HepG2 (cell line): Measurements from ENCODE around the gene RAB2B. TPM values are rescaled to one million over a fixed set of nuclear protein-coding genes. Genes with fewer than 3 reads are reported as not detected.

Experiments used
- AKAP8 ChIP-seq: sonication (generic); formaldehyde crosslinking; IDR thresholded peaks from 2 replicates; pipeline ENCODE4 v1.5.1; 2020; ENCODE audit warnings: mild to moderate bottlenecking, missing genetic modification reagents
- ARNTL ChIP-seq: sonication (generic); formaldehyde crosslinking; IDR thresholded peaks from 2 replicates; pipeline ENCODE4 v1.4.0; 2020; ENCODE audit warnings: mild to moderate bottlenecking, missing genetic modification reagents
- BHLHE40 ChIP-seq: IDR thresholded peaks from 2 replicates; pipeline ENCODE4 v1.6.1; 2011; ENCODE audit warnings: low read length, improper control_type of control experiment
- CREB1 ChIP-seq, 2 experiments: fragments of 450-650 bp in 1 of 2; IDR thresholded peaks; 2 replicates each; pipeline ENCODE4 v1.6.1; 2016 to 2017; ENCODE audit warnings: control low read depth in 1 of 2, mild to moderate bottlenecking in 1 of 2, missing compliant biosample characterization in 1 of 2, missing genetic modification characterization in 1 of 2
- GZF1 ChIP-seq: sonication (generic); formaldehyde crosslinking; IDR thresholded peaks from 2 replicates; pipeline ENCODE4 v1.5.1; 2020; ENCODE audit warnings: mild to moderate bottlenecking, missing genetic modification reagents
- HNRNPL ChIP-seq: fragments of 200-400 bp; formaldehyde crosslinking; IDR thresholded peaks from 2 replicates; pipeline ENCODE4 v1.6.1; 2017; ENCODE audit warnings: mild to moderate bottlenecking, low read depth, low read length
- HOXA5 ChIP-seq: sonication (generic); formaldehyde crosslinking; IDR thresholded peaks from 2 replicates; pipeline ENCODE4 v1.4.0; 2020; ENCODE audit warnings: missing genetic modification reagents
- MIXL1 ChIP-seq: IDR thresholded peaks from 2 replicates; pipeline ENCODE4 v1.6.1; 2016
- MTA1 ChIP-seq: sonication (generic); formaldehyde crosslinking; IDR thresholded peaks from 2 replicates; pipeline ENCODE4 v1.4.0; 2020; ENCODE audit warnings: missing genetic modification reagents, mild to moderate bottlenecking, borderline replicate concordance
- NFKBIZ ChIP-seq: IDR thresholded peaks from 2 replicates; pipeline ENCODE4 v1.6.1; 2018; ENCODE audit warnings: missing genetic modification reagents, missing compliant biosample characterization
- SAP130 ChIP-seq: IDR thresholded peaks from 2 replicates; pipeline ENCODE4 v1.6.1; 2016; ENCODE audit warnings: low read depth
- SATB2 ChIP-seq: sonication (generic); formaldehyde crosslinking; IDR thresholded peaks from 2 replicates; pipeline ENCODE4 v1.5.0; 2020; ENCODE audit warnings: missing genetic modification reagents
- SNAI1 ChIP-seq: sonication (generic); formaldehyde crosslinking; IDR thresholded peaks from 2 replicates; pipeline ENCODE4 v1.5.0; 2020; ENCODE audit warnings: mild to moderate bottlenecking, missing genetic modification reagents, borderline replicate concordance
- WIZ ChIP-seq: sonication (generic); formaldehyde crosslinking; IDR thresholded peaks from 2 replicates; pipeline ENCODE4 v1.5.1; 2020; ENCODE audit warnings: mild to moderate bottlenecking, missing genetic modification reagents
- ZFP90 ChIP-seq: sonication (generic); formaldehyde crosslinking; IDR thresholded peaks from 2 replicates; pipeline ENCODE4 v1.8.0; 2022; ENCODE audit warnings: missing genetic modification reagents, mild to moderate bottlenecking, inconsistent platforms, borderline replicate concordance
- ZKSCAN5 ChIP-seq: sonication (generic); formaldehyde crosslinking; IDR thresholded peaks from 2 replicates; pipeline ENCODE4 v1.5.1; 2020; ENCODE audit warnings: mild to moderate bottlenecking, missing genetic modification reagents
- ZNF124 ChIP-seq: sonication (generic); formaldehyde crosslinking; IDR thresholded peaks from 2 replicates; pipeline ENCODE4 v1.4.0; 2020; ENCODE audit warnings: missing genetic modification reagents
- ZNF331 ChIP-seq: sonication (generic); formaldehyde crosslinking; IDR thresholded peaks from 2 replicates; pipeline ENCODE4 v1.4.0; 2020; ENCODE audit warnings: missing genetic modification reagents
- ZNF33B ChIP-seq: sonication (generic); formaldehyde crosslinking; IDR thresholded peaks from 2 replicates; pipeline ENCODE4 v1.5.1; 2020; ENCODE audit warnings: mild to moderate bottlenecking, missing genetic modification reagents
- ZNF382 ChIP-seq: sonication (generic); formaldehyde crosslinking; IDR thresholded peaks from 2 replicates; pipeline ENCODE4 v1.5.0; 2020; ENCODE audit warnings: missing genetic modification reagents, mild to moderate bottlenecking, borderline replicate concordance
- ZNF468 ChIP-seq: sonication (generic); formaldehyde crosslinking; IDR thresholded peaks from 2 replicates; pipeline ENCODE4 v1.8.0; 2022; ENCODE audit warnings: mild to moderate bottlenecking, moderate library complexity, missing genetic modification reagents
- ZNF543 ChIP-seq: sonication (generic); formaldehyde crosslinking; IDR thresholded peaks from 2 replicates; pipeline ENCODE4 v1.4.0; 2020; ENCODE audit warnings: mild to moderate bottlenecking, missing genetic modification reagents
- ZNF569 ChIP-seq: sonication (generic); formaldehyde crosslinking; IDR thresholded peaks from 2 replicates; pipeline ENCODE4 v1.5.0; 2020; ENCODE audit warnings: mild to moderate bottlenecking, missing genetic modification reagents, moderate library complexity, borderline replicate concordance
- polyA plus RNA-seq, 8 experiments: library from polyadenylated mRNA; depleted of rRNA in 3 of 8; stranded (reverse) in 7 of 8; unstranded in 1 of 8; fragments of >200 nt; fragmentation: Illumina TruSeq in 4 of 8; extraction: Trizol in 4 of 8; gene quantifications; 2 replicates each; pipeline versions ENCODE4 v1.2.1 to v1.2.3, GENCODE V29; 2011 to 2016; ENCODE audit warnings: low read depth in 4 of 8, missing spikeins in 1 of 8, mixed read lengths in 1 of 8; ENCODE audit not compliant: insufficient read depth in 1 of 8
- total RNA-seq, 5 experiments: library from RNA; depleted of rRNA; stranded (reverse); fragments of >200 nt; fragmentation: Illumina TruSeq; extraction: Trizol; gene quantifications; 2 replicates each; pipeline ENCODE4 v1.2.3, GENCODE V29; 2016; ENCODE audit warnings: low read depth in 1 of 5
- TF ChIP-seq, protein P1 (sequence below): IDR thresholded peaks from 2 replicates; pipeline ENCODE4 v1.6.1; 2016; ENCODE audit warnings: low read depth, control low read depth
- TF ChIP-seq, protein P2 (sequence below): sonication (generic); formaldehyde crosslinking; conservative IDR thresholded peaks from 2 replicates; pipeline ENCODE4 v1.4.0; 2020; ENCODE audit warnings: missing genetic modification reagents
- TF ChIP-seq, protein P3 (sequence below): sonication (generic); formaldehyde crosslinking; IDR thresholded peaks from 2 replicates; pipeline ENCODE4 v1.5.0; 2020; ENCODE audit warnings: missing genetic modification reagents
- TF ChIP-seq, protein P4 (sequence below): sonication (generic); formaldehyde crosslinking; IDR thresholded peaks from 2 replicates; pipeline ENCODE4 v1.4.0; 2020; ENCODE audit warnings: missing genetic modification reagents

The RAB2B gene
- total and polyA plus RNA-seq, 2 of the 13 experiments (the other 11 are each of a cell fraction or from before 2014, with no cell fraction given) = 36.0 to 60.6 TPM

DNA sequence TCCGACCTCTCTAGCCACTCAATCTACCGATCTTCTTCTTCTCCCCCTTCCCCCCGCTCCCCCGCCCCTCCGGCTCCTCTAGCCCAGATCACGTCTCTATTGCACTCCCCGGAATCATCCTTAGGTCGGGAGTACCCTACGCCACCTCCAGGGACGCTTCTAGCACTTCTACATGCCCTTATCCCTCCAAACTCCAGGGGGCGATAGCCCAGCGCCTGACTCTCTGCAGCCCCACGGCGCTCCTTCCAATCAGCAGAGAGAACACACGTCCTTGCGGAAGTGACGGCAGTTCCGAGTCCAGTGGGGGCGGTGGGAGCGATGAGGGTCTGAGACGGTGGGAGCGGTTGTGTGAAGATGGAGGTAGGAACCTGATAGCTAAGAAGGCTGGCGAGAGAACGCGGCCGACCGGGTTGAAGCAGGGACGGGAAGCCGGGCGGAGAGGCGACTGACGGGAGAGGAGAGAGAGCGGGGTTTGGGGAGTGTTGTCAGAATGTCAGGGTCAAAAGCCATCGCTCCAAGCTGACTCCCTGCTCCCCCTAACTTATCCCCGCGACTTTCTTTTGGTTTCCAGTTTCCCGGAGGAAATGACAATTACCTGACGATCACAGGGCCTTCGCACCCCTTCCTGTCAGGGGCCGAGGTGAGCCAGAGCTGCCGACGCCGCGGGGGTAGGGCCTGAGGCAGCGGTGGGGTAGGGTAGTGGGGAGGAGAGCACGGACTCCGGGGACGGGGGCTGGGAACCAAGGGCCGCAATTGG lies at the start of gene RAB2B, which contains the start of gene TOX4 (continued):
- TF ChIP-seq HNRNPL = no peak
- TF ChIP-seq ZFP90 = peak; percentile 95
- TF ChIP-seq ARNTL (CRISPR knock-in tag) = peak; percentile 68
- TF ChIP-seq, protein P1, sequence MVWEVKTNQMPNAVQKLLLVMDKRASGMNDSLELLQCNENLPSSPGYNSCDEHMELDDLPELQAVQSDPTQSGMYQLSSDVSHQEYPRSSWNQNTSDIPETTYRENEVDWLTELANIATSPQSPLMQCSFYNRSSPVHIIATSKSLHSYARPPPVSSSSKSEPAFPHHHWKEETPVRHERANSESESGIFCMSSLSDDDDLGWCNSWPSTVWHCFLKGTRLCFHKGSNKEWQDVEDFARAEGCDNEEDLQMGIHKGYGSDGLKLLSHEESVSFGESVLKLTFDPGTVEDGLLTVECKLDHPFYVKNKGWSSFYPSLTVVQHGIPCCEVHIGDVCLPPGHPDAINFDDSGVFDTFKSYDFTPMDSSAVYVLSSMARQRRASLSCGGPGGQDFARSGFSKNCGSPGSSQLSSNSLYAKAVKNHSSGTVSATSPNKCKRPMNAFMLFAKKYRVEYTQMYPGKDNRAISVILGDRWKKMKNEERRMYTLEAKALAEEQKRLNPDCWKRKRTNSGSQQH (CRISPR knock-in tag) = peak; percentile 95
- peak; percentile 92 for TF ChIP-seq HOXA5 (CRISPR knock-in tag)
- 0 out of 2 replicates have a peak, but pooled peaks have one; percentile 56 for TF ChIP-seq SNAI1 (CRISPR knock-in tag)
- TF ChIP-seq GZF1 = no peak
- TF ChIP-seq, protein P2, sequence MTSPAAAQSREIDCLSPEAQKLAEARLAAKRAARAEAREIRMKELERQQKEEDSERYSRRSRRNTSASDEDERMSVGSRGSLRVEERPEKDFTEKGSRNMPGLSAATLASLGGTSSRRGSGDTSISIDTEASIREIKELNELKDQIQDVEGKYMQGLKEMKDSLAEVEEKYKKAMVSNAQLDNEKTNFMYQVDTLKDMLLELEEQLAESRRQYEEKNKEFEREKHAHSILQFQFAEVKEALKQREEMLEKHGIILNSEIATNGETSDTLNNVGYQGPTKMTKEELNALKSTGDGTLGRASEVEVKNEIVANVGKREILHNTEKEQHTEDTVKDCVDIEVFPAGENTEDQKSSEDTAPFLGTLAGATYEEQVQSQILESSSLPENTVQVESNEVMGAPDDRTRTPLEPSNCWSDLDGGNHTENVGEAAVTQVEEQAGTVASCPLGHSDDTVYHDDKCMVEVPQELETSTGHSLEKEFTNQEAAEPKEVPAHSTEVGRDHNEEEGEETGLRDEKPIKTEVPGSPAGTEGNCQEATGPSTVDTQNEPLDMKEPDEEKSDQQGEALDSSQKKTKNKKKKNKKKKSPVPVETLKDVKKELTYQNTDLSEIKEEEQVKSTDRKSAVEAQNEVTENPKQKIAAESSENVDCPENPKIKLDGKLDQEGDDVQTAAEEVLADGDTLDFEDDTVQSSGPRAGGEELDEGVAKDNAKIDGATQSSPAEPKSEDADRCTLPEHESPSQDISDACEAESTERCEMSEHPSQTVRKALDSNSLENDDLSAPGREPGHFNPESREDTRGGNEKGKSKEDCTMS (CRISPR knock-in tag) = no peak
- TF ChIP-seq, protein P3, sequence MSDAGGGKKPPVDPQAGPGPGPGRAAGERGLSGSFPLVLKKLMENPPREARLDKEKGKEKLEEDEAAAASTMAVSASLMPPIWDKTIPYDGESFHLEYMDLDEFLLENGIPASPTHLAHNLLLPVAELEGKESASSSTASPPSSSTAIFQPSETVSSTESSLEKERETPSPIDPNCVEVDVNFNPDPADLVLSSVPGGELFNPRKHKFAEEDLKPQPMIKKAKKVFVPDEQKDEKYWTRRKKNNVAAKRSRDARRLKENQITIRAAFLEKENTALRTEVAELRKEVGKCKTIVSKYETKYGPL = no peak; the same call in 1 of the 2 replicates
- TF ChIP-seq, protein P4, sequence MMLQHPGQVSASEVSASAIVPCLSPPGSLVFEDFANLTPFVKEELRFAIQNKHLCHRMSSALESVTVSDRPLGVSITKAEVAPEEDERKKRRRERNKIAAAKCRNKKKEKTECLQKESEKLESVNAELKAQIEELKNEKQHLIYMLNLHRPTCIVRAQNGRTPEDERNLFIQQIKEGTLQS (CRISPR knock-in tag) = 0 out of 2 replicates have a peak, but pooled peaks have one; percentile 36
- peak; percentile 93 for TF ChIP-seq CREB1 (IDR thresholded peaks at IDR 0.05)
- peak; percentile 98 for TF ChIP-seq CREB1 (CRISPR knock-in tag; IDR thresholded peaks at IDR 0.05)
- no peak; the same call in 1 of the 2 replicates for TF ChIP-seq ZNF468 (CRISPR knock-in tag)
- TF ChIP-seq ZNF569 = no peak; the same call in 1 of the 2 replicates
- TF ChIP-seq BHLHE40 = peak; percentile 59; the same call in 1 of the 2 replicates
- peak; percentile 79; the same call in 1 of the 2 replicates for TF ChIP-seq NFKBIZ (CRISPR knock-in tag)
- TF ChIP-seq ZKSCAN5 (CRISPR knock-in tag) = 0 out of 2 replicates have a peak, but pooled peaks have one; percentile 10
- 0 out of 2 replicates have a peak, but pooled peaks have one; percentile 73 for TF ChIP-seq MTA1 (CRISPR knock-in tag)
- no peak for TF ChIP-seq ZNF382
- TF ChIP-seq AKAP8 (CRISPR knock-in tag) = no peak; the same call in none of the 2 replicates
- no peak for TF ChIP-seq SATB2 (CRISPR knock-in tag)
- TF ChIP-seq ZNF331 (CRISPR knock-in tag) = peak; percentile 83
- peak; percentile 96 for TF ChIP-seq MIXL1 (CRISPR knock-in tag)
- peak; percentile 98 for TF ChIP-seq SAP130 (CRISPR knock-in tag)
- TF ChIP-seq ZNF124 (CRISPR knock-in tag) = peak; percentile 54
- peak; percentile 91 for TF ChIP-seq ZNF33B
- no peak for TF ChIP-seq WIZ (CRISPR knock-in tag)
- peak; percentile 88; the same call in 1 of the 2 replicates for TF ChIP-seq ZNF543 (CRISPR knock-in tag)
